Erythroblast (primary cell): ENCODE results near the gene OR12D1.

Experiments used
- GATA1 ChIP-seq: IDR thresholded peaks from 2 replicates; pipeline ENCODE4 v1.6.1; 2011; ENCODE audit warnings: low read depth, mild to moderate bottlenecking, control low read depth, low read length, moderate library complexity
- POLR2A ChIP-seq: IDR thresholded peaks from 2 replicates; pipeline ENCODE4 v1.6.1; 2011; ENCODE audit warnings: mild to moderate bottlenecking, low read length

GRCh38 chr6:29399525-29399924 is 15.2 kb upstream of the OR12D1 start:
- TF ChIP-seq POLR2A (no peak), GATA1 (no peak)
